NT2/D1 (cell line): ENCODE measurements around the gene KLRG1.

Experiments
- DNase-seq: peaks from one replicate; pipeline ENCODE4 v3.0.0-alpha.2; 2011; ENCODE audit warnings: low read depth, low spot score
- H3K27me3 ChIP-seq: 2 replicates; pipeline ENCODE4 v1.6.0; 2011; ENCODE audit warnings: mild to moderate bottlenecking; ENCODE audit not compliant: insufficient read length, insufficient read depth
- H3K36me3 ChIP-seq: 2 replicates; pipeline ENCODE4 v1.6.1; 2011; ENCODE audit warnings: mild to moderate bottlenecking, low read length, mixed read lengths; ENCODE audit not compliant: insufficient read depth, insufficient read length
- H3K4me1 ChIP-seq: 2 replicates; pipeline ENCODE4 v1.5.1; 2011; ENCODE audit not compliant: insufficient read depth, insufficient read length
- H3K4me3 ChIP-seq: 2 replicates; pipeline ENCODE4 v1.5.1; 2011; ENCODE audit warnings: low read depth; ENCODE audit not compliant: insufficient read length
- H3K9ac ChIP-seq: 2 replicates; pipeline ENCODE4 v1.6.0; 2011; ENCODE audit warnings: low read depth; ENCODE audit not compliant: insufficient read length
- H3K9me3 ChIP-seq: 2 replicates; pipeline ENCODE4 v1.5.1; 2011; ENCODE audit warnings: mild to moderate bottlenecking, low read length; ENCODE audit not compliant: insufficient read depth
- SUZ12 ChIP-seq: IDR thresholded peaks from 2 replicates; pipeline ENCODE4 v1.6.1; 2011; ENCODE audit not compliant: insufficient read length, insufficient read depth; ENCODE audit errors: extremely low read depth
- YY1 ChIP-seq: IDR thresholded peaks from 2 replicates; pipeline ENCODE4 v1.6.1; 2011; ENCODE audit not compliant: insufficient read length, insufficient read depth
- ZNF274 ChIP-seq: IDR thresholded peaks from 2 replicates; pipeline ENCODE4 v1.6.1; 2011; ENCODE audit warnings: mild to moderate bottlenecking, low read depth, low read length

Gene KLRG1

GRCh38 chr12:8950221-8950527, 39.2 kb upstream of the KLRG1 start:
- DNase-seq, result no peak
- H3K9me3 ChIP-seq, result peaks cover 27% of the 10 kb centered on the region
- peaks cover 34% of the 10 kb centered on the region for H3K36me3 ChIP-seq
- H3K4me1 ChIP-seq, result no peaks in the 10 kb centered on the region
- peak overlapping the region; percentile 92 for H3K9ac ChIP-seq
- peak overlapping the region; percentile 91 for H3K4me3 ChIP-seq
- TF ChIP-seq ZNF274 (no peak), YY1 (no peak), SUZ12 (no peak)
- no peaks in the 10 kb centered on the region for H3K27me3 ChIP-seq

- Histone ChIP-seq H3K27me3 (no peaks in the 10 kb centered on the region), H3K4me1 (no peaks in the 10 kb centered on the region), H3K9ac (peak overlapping the region; percentile 92), H3K36me3 (peaks cover 30% of the 10 kb centered on the region), H3K9me3 (peaks cover 34% of the 10 kb centered on the region), H3K4me3 (peak overlapping the region; percentile 91)
- no peak for DNase-seq
- TF ChIP-seq ZNF274 (no peak), SUZ12 (no peak), YY1 (no peak)
These were observed 38.5 kb upstream of the KLRG1 start for GRCh38 chr12:8950702-8951478.

- H3K36me3 ChIP-seq, result peaks cover 25% of the 10 kb centered on the region
These were observed 37.6 kb upstream of the KLRG1 start for GRCh38 chr12:8951744-8952143.

GRCh38 chr12:8953773-8954402, 35.5 kb upstream of the KLRG1 start:
- H3K9me3 ChIP-seq, result peaks cover 38% of the 10 kb centered on the region
- H3K4me1 ChIP-seq, result no peaks in the 10 kb centered on the region
- DNase-seq, result no peak
- no peak for TF ChIP-seq SUZ12
- TF ChIP-seq YY1, result no peak
- TF ChIP-seq ZNF274, result no peak
- H3K9ac ChIP-seq, result no peak overlapping the region
- H3K27me3 ChIP-seq, result no peaks in the 10 kb centered on the region
- H3K36me3 ChIP-seq, result peaks cover 16% of the 10 kb centered on the region
- no peak overlapping the region for H3K4me3 ChIP-seq

More at GRCh38 chr12:8951744-8952143, 37.6 kb upstream of the KLRG1 start:
- H3K27me3 ChIP-seq, result no peaks in the 10 kb centered on the region
- TF ChIP-seq SUZ12 (no peak), ZNF274 (no peak), YY1 (no peak)
- H3K4me1 ChIP-seq, result no peaks in the 10 kb centered on the region
- H3K4me3 ChIP-seq, result no peak overlapping the region
- H3K9ac ChIP-seq, result no peak overlapping the region
- H3K9me3 ChIP-seq, result peaks cover 38% of the 10 kb centered on the region
- no peak for DNase-seq

- H3K36me3 ChIP-seq, result peaks cover 16% of the 10 kb centered on the region
- no peaks in the 10 kb centered on the region for H3K27me3 ChIP-seq
- no peak for DNase-seq
- no peak overlapping the region for H3K9ac ChIP-seq
- TF ChIP-seq SUZ12 (no peak), ZNF274 (no peak), YY1 (no peak)
- H3K4me1 ChIP-seq, result no peaks in the 10 kb centered on the region
- H3K9me3 ChIP-seq, result peaks cover 38% of the 10 kb centered on the region
- H3K4me3 ChIP-seq, result no peak overlapping the region
These were observed 33.3 kb upstream of the KLRG1 start for GRCh38 chr12:8956073-8956472.

- DNase-seq, result no peak
- H3K9me3 ChIP-seq, result peaks cover 38% of the 10 kb centered on the region
- peaks cover 16% of the 10 kb centered on the region for H3K36me3 ChIP-seq
- H3K27me3 ChIP-seq, result no peaks in the 10 kb centered on the region
- H3K4me3 ChIP-seq, result no peak overlapping the region
- TF ChIP-seq SUZ12 (no peak), ZNF274 (no peak), YY1 (no peak)
- no peak overlapping the region for H3K9ac ChIP-seq
- no peaks in the 10 kb centered on the region for H3K4me1 ChIP-seq
These were observed 32.6 kb upstream of the KLRG1 start for GRCh38 chr12:8956772-8957171.

- no peaks in the 10 kb centered on the region for H3K4me1 ChIP-seq
These were observed 31.8 kb upstream of the KLRG1 start for GRCh38 chr12:8957561-8957960.

More at GRCh38 chr12:8957561-8957960, 31.8 kb upstream of the KLRG1 start:
- no peak for DNase-seq
- no peak overlapping the region for H3K9ac ChIP-seq
- no peaks in the 10 kb centered on the region for H3K27me3 ChIP-seq
- H3K9me3 ChIP-seq, result peaks cover 34% of the 10 kb centered on the region
- no peak overlapping the region for H3K4me3 ChIP-seq
- TF ChIP-seq ZNF274 (no peak), YY1 (no peak), SUZ12 (no peak)
- peaks cover 16% of the 10 kb centered on the region for H3K36me3 ChIP-seq
